Right ventricle myocardium superior (tissue), 1 donor: Measurements from ENCODE around the gene STRA6. TPM values are rescaled to one million over a fixed set of nuclear protein-coding genes. Genes with fewer than 3 reads are reported as not detected.

Experiments
- ATAC-seq: fragments of 200-7000 bp; cut with Tn5 transposase; one replicate; pipeline ENCODE4 v1.9.1; 2020; ENCODE audit warnings: mild to moderate bottlenecking; ENCODE audit not compliant: poor library complexity
- DNase-seq: peaks from one replicate; pipeline ENCODE4 v3.0.0-alpha.2; 2020
- intact Hi-C: fragments of 100-400 bp; cut with DNase I; formaldehyde crosslinking; loops from one replicate; pipeline ENCODE4 v1.11.2; 2022
- total RNA-seq: library from RNA; stranded (reverse); fragmentation: NEBNext Ultra II Directional; extraction: Animal tissue kit (Norgen Biotek cat#: 25700); gene quantifications from one replicate; pipeline ENCODE4 v1.2.1, GENCODE V29; 2021
- donor health status: DM: no; HTN: yes; CAD: no; lungs with severe emphysema.

STRA6 gene
- total RNA-seq, 1 donor from 2014 or later, result not detected

DNA sequence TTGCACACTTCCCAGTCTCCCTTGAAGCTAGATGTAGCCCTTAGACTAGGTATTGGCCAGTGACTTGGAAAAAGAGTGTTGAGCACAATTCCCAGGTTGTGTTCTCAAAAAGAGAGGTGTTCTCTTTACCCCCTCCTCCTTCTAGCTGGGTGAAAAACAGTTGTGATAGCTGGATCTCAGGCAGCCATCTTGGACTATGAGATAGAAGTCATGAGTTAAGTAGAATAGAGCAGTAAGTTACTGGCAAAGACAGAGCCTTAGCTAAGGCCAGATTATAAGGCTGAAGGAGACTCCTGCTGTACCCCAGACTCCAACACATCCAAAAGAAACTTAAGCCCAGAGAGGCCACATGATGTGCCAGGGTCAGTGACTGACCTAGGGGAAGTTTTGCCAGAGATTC lies 8.1 kb upstream of the STRA6 start:
- DNase-seq (no peak), ATAC-seq (no peak)
- intact Hi-C loops, result no loop called here

DNA sequence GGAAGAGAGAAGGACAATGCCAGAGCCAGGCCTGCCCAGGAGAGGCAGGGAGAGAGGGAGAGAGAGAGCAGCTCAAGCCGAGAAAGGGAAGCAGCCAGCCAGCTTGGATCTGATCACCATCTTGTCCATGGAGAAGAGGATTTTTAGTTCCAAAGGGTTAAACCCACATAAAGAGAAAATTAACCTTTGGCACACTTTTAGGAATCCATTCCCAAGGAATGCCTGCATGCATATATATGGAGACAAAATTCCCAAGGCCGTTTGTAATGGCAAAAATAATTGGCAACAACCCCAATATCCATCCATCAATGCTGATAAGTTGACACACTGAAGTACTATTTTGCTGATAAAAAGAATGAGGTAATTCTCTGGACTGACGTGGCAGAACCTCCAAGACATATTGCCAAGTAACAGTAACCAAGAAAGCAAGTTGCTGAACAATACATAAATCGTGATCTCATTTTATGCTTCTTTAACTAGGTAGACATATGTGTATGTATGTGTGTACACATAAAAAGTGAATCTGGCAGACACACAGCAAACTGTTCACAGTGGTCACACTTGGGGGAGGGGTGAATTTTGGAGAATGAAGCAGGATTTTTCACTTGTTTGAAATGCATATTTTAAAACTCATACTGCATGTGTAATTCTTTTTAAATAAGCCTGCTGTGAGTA lies 7.5 kb upstream of the STRA6 start:
- DNase-seq, result no peak
- intact Hi-C loops, result no loop called here

DNA sequence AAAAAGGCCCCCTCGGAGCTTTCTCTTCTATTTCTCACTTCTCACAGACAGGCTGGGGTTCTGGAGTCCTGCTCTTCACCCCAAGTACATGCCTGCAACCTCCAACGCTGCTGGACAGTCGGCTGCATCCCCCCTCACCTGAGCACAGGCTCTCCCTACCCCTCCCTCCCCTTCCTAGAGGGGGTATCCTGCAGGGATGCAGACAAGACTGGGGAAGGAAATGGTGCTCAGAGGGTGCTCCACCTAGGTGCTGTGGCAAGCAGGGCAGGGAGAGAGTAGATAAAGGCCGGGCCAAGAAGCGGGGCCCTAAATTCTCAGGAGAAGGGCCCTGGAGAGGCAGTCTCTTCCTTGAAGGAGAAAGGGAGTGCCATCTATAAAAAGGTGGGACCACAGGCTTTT lies 7.0 kb upstream of the STRA6 start:
- no peak for ATAC-seq

More for the DNA sequence above, 7.5 kb upstream of the STRA6 start:
- peak; percentile 57 for ATAC-seq

DNA sequence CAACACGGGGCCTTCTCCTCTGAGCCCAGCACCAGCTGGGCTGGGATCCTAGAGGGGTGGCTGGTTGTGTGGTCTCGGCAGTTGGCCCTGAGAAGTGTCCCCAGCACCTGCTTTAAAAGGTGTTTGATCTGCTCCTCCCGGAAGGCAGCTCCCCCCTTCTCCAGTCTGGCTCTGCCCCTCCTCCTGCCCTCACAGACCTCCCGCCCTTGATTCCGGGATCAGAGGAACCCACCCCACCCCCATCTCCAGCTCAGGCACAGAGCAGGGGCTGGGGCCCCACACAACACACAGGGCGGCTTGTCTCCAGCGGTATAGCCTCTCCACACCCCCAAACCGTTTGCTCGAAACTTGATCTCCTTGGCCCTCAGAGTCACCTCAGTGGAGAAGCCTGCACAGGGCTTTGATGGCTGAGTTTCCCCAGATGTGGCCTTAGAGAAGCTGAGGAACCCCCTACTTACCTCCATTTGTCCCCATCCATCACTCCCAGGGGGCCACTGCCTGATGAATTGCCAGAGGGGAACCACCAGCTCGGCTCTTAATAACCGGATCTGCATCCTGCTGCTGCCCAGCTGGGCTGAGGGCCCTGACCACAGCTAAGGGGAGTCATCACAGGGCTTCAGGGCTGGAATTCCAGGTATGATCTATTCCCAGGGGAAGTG lies 6.4 kb upstream of the STRA6 start:
- ATAC-seq (no peak), DNase-seq (no peak)
- intact Hi-C loops, result no loop called here

More for the DNA sequence above, 7.0 kb upstream of the STRA6 start:
- intact Hi-C loops, result no loop called here
- DNase-seq, result no peak

DNA sequence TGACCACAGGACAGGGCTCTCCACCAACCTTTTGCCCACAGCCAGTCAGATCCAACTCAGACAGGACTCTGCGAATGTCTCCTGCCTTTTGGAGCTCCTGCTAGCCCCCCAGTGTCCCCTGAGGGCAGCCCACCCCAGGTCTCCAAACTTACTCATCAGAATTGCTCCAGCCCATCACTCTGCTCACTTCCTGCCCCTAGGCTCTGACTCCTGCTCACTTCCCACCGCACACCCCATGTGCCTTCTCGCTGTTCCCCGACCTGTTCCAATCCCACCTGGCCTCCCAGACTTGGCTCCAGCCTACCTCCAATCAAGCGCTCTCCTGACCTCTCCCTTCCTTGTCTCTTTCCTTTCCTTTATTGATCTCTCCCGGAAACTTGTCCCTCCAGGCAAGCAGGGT lies 5.9 kb upstream of the STRA6 start:
- intact Hi-C loops, result no loop called here
- ATAC-seq, result no peak
- no peak for DNase-seq

DNA sequence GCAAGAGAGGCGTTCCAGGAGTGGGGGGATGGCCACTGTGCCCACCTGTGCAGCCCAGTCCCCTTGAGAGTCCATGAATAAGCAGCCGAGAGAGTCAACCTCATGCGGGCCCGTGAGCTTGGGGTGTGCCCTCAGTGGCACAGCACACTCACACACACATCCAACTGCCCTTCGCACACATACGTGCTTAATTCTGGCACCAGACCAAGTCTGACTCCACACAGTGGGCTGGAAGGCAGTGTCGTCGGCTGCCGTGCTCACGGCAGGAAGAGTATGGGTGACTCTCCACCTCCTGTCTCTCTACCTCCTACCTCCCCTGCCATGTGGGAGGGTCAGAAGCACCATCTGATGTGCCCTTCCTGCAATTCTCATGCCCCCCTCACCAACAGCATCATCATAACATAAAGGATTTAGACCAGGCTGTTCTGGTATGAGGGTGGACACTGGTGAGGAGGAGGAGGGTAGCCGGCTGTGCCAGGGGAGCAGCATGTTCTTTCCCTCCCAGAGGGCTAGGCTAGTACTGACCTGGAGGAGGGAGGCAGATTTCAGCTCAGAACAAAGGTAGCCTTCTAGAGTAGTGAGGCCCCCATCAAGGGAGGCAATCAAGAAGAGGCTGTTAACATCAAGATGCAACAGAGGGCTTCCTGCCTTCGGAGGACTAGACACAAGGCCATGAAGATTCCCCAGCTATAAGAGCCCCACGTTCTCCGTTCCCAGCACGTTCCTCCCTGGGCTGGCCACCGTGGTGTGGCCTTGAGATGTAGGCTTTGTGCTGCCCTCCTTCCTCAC lies 5.3 kb upstream of the STRA6 start:
- intact Hi-C loops, result no loop called here
- DNase-seq, result no peak
- no peak for ATAC-seq

DNA sequence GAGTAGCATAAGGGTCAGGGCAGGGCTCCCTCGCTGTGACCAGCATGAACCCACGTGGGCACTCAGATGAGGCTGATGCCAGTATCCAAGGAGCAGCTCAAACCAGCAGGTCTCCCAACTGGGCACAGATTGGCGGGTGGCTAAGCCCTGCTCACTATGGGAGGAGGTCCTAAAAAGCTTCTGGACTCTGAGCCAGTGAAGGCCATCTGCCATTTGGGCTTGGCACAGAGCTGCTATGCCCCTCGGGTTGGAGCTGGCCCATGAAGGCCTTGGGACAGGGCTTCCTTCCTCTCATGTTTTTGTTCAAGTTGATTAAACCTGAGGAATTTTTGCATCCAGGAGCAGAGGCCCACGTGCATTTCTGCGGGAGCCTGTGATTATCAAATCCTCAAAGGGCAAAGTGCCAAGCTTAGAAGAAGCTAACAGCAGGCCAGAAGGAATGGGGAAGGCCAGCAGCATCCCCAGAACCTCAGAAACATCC lies 4.3 kb upstream of the STRA6 start:
- intact Hi-C loops, result no loop called here
- ATAC-seq, result no peak
- no peak for DNase-seq

DNA sequence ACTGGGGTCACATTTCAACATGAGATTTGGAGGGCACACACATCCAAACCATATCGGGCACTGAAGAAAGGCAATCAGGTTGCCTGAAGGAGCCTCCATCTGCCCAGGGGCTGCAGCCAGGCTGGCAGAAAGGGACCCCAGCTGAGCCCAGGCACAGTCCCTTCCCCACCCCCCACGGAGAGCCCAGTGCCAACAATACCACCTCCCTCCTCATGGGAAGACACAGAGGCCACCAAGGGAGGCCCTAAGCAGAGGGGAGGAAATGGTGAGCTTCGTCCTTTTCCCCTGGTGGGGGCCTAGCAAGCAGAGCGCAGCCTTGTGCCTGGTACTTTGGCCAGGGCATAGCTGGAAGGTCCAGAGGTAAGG lies 3.0 kb upstream of the STRA6 start:
- DNase-seq, result no peak
- intact Hi-C loops, result no loop called here
- ATAC-seq, result no peak

DNA sequence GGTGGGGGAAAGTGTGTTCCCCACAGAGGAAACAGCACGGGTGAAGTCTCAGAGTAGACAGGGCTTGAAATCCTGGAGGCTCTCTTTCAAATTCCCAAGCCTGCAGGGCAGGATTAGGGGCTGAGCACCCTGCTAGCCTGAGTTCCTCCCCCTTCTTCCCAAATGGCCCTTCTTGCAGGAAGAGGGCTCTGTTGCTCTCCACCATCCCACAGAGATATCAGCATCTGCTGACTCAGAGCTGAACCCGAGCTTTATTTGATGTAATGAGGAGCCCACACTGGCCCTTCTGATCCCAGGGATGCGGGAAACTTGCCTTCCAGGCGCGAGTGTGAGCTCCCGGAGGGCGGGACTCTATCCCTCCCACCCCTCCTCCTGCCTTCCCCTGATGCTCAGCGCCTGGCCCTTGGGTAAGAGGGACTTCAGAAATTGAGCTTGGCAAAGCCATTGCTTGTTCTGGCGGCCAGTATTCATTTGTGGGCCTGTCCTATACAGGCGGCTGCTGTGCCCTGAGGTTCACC lies 1.4 kb upstream of the STRA6 start:
- DNase-seq (peak; percentile 57), ATAC-seq (peak; percentile 33)
- intact Hi-C loops, result no loop called here

DNA sequence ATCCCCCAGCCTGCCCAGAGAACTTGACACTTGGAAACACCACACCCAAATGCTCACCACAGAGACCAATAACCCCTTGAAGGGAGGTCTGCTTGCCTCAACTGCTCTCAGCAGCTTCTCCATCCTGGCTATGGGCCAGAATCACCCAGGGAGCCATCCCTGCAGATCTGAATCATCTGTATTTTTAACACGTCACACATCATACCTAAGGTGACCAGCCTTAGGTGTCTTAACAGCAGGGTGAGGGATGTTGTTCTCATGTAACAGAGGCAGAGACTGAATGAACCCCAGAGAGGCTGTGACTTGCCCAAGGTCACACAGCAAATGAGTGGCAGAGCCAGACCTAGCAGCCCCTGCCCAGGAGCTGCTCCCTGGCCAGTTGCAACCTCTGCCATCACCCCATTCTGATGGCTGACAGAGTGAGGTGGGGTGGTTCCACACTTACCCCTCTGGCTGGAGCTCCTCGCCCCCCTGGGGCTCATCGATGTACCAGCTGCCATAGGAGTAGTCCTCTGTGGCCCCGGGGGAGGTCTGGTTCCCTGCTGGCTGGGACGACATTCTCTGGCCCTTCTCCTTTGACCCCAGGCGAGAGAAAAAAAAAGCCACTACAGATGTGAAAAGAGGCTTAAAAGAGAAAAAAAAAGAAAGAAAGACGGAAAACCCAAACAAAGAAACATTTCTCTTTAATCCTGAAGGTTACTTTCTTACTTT lies 722 bp downstream of the STRA6 start:
- DNase-seq, result no peak
- intact Hi-C loops, result no loop called here
- no peak for ATAC-seq

DNA sequence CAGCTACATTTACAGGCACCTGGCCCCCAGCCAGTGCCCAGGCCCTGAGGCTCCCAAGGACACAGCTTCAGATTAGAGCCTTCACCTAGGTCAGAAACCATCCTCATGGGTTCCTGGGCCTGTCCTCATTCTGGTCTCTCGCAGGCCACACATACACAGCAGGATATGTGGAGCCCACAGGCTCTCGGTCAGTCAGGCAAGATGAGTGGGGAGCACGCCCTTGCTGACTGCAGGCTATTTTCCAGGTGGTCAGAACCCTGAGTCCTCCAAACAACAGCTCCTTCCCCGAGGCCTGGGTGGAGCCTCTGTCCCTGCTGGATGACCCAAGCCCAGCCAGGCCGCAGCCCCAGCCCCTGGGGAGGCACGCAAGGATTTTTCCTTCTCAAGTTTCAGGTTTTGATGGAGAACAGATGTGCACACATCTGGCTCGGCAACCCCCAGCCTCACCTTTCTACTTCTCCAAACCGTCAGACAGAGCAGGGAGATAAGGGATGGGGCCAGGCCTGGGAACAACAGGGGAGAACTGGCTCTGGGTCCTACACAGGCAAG lies 1.6 kb downstream of the STRA6 start:
- ATAC-seq (peak; percentile 29), DNase-seq (no peak)
- intact Hi-C loops, result no loop called here

DNA sequence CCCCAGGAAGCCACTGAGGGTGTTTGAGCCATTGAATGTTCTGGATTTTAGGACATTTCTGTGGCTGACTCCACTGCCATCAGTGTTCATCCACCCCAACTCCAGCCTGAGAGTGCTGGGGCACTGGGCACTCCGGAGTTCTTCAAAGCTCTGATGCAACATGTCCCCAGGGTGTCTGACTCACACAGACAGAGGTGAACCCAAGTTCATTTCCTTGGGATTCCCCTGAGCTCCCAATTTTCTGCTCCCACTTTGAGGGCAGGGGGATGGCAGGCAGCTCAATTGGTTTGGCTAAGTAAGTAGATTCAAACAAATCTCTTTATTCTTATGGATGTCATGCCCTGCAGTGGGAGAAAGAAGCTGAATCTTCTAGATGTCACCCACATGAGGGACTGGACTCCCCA lies 2.2 kb downstream of the STRA6 start:
- intact Hi-C loops, result no loop called here
- ATAC-seq, result peak; percentile 53

DNA sequence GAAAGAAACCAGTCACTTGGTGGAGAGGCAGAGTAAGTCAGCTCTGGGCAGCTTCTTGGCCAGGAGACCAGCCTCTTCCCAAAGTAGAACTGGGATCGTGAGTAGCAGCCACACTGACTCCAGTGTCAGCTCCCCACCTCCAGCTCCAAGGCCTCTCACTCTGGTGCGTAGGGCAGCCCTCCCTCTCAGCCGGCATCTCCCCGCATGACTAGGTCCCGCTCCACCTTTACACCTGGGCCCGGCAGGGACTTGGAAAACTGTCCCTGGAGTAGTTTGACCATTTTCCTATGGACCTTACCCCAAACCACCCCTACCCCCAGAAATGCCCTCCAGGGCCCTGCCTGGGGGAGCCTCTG lies 3.3 kb downstream of the STRA6 start:
- intact Hi-C loops, result no loop called here
- DNase-seq, result no peak
- ATAC-seq, result no peak

More for the DNA sequence above, 2.2 kb downstream of the STRA6 start:
- DNase-seq, result no peak

DNA sequence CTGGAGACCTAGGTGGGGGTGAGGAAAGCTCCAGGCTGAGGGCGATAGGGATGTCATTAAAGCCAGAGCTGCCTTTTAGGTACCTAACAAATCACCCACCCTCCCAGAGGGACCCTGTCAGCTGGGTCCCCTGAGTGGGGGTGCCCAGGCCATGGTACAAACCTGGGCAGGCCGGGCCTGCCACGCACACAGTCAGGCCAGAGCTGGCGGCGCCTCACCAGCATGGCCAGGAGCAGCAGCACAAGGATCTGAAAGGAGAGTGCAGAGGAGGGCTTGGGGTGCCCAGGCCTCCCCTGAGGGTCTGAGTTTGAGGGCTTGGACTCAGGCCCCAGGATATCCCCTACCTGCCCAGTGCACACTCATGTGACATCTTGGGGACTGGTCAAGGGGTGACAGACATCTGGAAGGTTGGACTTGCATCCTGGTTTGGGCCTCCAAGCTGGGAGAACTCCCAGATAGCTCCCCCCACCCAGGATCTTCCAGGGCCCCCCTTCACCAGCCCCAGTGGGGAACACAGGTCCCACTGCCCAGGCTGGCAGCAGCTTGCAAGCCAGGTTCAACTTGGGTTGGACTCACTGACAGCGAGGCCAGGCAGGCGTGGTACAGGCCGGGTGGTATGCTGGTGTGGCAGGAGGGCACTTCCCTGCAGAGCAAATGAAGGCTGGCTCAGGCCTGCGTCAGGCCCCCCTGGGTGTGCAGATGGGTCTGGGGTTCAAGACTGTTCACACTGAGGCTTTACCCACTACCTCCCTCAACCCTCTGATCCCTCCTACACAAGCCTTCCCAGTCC lies 5.2 kb downstream of the STRA6 start:
- ATAC-seq (no peak), DNase-seq (no peak)
- intact Hi-C loops, result no loop called here

DNA sequence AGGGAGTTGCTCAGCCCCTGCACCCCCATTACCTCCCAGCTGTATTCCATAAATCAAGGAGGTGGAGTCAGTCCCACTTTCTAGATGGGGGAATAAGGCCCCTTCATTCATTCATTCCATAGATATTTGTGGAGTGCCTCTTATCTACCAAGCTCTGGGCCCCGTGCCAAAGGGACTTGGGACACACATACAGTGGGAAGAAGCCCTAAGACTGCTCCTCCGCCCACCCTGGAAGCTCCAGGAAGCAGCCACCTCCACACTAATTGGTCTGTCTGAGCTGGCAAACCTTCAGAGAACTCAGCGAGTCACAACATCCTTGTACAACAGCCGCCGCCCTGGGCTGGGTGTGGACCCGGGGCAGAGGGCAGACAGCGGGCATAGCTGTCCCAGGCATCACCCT lies 6.4 kb downstream of the STRA6 start:
- intact Hi-C loops, result no loop called here
- peak; percentile 38 for ATAC-seq
- peak; percentile 75 for DNase-seq

DNA sequence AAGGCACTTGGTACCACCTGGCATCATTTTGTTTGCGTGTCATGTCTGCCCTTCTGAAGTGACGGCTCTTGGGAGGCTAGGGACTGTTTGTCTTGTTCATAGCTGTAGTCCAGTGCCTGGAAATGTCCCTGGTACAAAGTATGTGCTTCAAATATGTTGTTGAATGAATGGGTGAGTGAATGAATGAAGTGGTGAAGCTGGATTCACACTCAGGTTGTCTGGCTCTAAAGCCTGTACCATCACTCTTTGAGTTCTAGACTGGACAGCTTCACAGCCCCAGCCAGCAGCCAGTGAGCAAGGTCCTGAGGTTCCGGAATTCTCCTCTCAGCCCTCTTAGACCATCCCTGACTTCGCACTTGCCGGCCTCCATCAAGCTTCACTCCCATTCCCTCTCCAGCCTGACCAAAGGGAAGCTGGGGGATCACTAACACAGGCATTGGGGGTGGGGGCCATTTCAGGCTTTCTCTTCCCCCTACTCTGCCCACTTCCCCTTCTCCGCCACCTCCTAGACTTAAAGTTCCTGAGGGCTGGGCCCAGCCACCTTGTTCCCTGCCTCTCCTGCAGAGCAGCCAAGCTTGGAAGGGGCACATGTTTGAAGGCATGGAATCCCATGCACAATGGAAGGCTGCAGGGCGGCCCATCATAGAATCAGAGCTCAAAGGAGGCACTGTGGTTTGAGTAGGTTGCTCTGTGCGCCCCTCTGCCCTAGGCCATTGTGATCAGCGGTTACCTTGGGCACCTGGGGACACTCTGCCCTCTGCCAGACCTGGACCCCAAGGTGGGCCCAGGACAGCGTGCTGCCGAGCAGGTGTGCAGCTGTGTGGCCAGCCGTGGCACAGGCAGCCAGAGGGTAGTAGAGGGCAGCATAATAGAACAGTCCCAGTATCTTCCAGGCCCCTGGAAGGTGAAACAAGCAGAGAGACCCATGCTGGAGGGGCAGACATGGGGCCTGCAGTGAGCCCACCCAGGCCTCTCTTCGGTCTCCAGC lies 7.7 kb downstream of the STRA6 start:
- intact Hi-C loops, result no loop called here
- ATAC-seq (no peak), DNase-seq (no peak)

DNA sequence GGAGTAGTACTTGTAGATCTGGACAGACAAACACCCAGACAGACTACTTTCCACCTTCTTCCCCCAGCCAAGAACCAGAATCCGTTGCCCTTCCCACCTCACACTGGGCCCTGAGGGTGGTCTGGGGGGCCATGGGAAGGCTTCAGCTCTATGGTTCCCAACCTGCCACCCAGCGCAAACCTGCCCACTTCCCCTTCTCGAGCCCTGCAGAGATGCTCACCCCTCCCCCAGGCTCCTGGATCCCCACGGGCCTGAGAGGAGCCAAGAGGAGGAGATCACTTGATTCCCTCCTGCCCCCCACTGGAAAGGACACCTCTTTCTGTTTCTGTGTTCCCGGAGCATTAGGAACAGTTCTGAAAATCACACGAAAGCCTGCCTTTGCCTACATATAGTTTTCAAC lies 8.7 kb downstream of the STRA6 start:
- intact Hi-C loops, result no loop called here
- ATAC-seq, result no peak
- no peak for DNase-seq
